Mesenchymal stem cell (in vitro differentiated cells and primary cell): ENCODE results near the gene CTSK.
A peak's percentile ranks its signal among the peaks of the same experiment; 100 is the strongest.

Experiments
- DNase-seq: peaks from one replicate; pipeline ENCODE4 v3.0.0-alpha.2; 2013
- H2AFZ ChIP-seq: one replicate; pipeline ENCODE4 v1.6.1; 2013; ENCODE audit warnings: low read depth, mild to moderate bottlenecking, control low read depth, inconsistent platforms, low read length, moderate library complexity
- H2AK5ac ChIP-seq: 2 replicates; pipeline ENCODE4 v1.6.1; 2013; ENCODE audit warnings: low read length, moderate library complexity, mild to moderate bottlenecking, inconsistent platforms; ENCODE audit not compliant: severe bottlenecking
- H2BK120ac ChIP-seq: one replicate; pipeline ENCODE4 v1.6.1; 2013; ENCODE audit warnings: low read depth, mild to moderate bottlenecking, inconsistent platforms, low read length, moderate library complexity
- H2BK12ac ChIP-seq, 2 experiments: one replicate each; pipeline ENCODE4 v1.6.1; 2013; ENCODE audit warnings: inconsistent platforms in 2 of 2, low read length in 2 of 2, mild to moderate bottlenecking in 2 of 2, moderate library complexity in 2 of 2, control low read depth in 1 of 2
- H2BK15ac ChIP-seq: one replicate; pipeline ENCODE4 v1.6.1; 2013; ENCODE audit warnings: mild to moderate bottlenecking, low read depth, inconsistent platforms; ENCODE audit not compliant: poor library complexity, severe bottlenecking
- H2BK5ac ChIP-seq: 2 replicates; pipeline ENCODE4 v1.6.1; 2013; ENCODE audit warnings: low read depth, mild to moderate bottlenecking, low read length, control low read depth, inconsistent platforms; ENCODE audit not compliant: poor library complexity, severe bottlenecking
- H3K14ac ChIP-seq, 2 experiments: one replicate each; pipeline ENCODE4 v1.6.1; 2013; ENCODE audit warnings: inconsistent platforms in 2 of 2, low read length in 2 of 2, control low read depth in 1 of 2, mild to moderate bottlenecking in 1 of 2, moderate library complexity in 1 of 2
- H3K18ac ChIP-seq, 2 experiments: one replicate each; pipeline ENCODE4 v1.6.1; 2013; ENCODE audit warnings: inconsistent platforms in 2 of 2, low read length in 2 of 2, control low read depth in 1 of 2, low read depth in 1 of 2, mild to moderate bottlenecking in 1 of 2
- H3K23ac ChIP-seq, 2 experiments: one replicate each; pipeline ENCODE4 v1.6.1; 2013; ENCODE audit warnings: inconsistent platforms in 2 of 2, low read length in 2 of 2, mild to moderate bottlenecking in 2 of 2, moderate library complexity in 2 of 2, control low read depth in 1 of 2
- H3K27ac ChIP-seq: 2 replicates; pipeline ENCODE4 v1.5.1; 2013; ENCODE audit warnings: mild to moderate bottlenecking, moderate library complexity, low read length, control low read depth, inconsistent platforms; ENCODE audit not compliant: poor library complexity, severe bottlenecking
- H3K27me3 ChIP-seq, 2 experiments: 2 replicates each; pipeline versions ENCODE4 v1.6.1 to v1.7.0; 2013; ENCODE audit warnings: low read length in 2 of 2, mild to moderate bottlenecking in 2 of 2, moderate library complexity in 2 of 2, control low read depth in 1 of 2, inconsistent platforms in 1 of 2; ENCODE audit not compliant: control insufficient read depth in 1 of 2, insufficient read depth in 1 of 2
- H3K36me3 ChIP-seq, 2 experiments: 2 replicates each; pipeline versions ENCODE4 v1.6.1 to v1.7.0; 2013; ENCODE audit warnings: low read length in 2 of 2, control low read depth in 1 of 2, inconsistent platforms in 1 of 2, low read depth in 1 of 2, mild to moderate bottlenecking in 1 of 2; ENCODE audit not compliant: insufficient read depth in 2 of 2, control insufficient read depth in 1 of 2
- H3K4ac ChIP-seq, 2 experiments: one replicate each; pipeline ENCODE4 v1.6.1; 2013; ENCODE audit warnings: inconsistent platforms in 2 of 2, low read length in 2 of 2, mild to moderate bottlenecking in 2 of 2, moderate library complexity in 2 of 2, control low read depth in 1 of 2, low read depth in 1 of 2
- H3K4me1 ChIP-seq: 2 replicates; pipeline ENCODE4 v1.6.1; 2013; ENCODE audit warnings: low read depth, low read length, control low read depth; ENCODE audit not compliant: control insufficient read depth, insufficient read depth
- H3K4me2 ChIP-seq: 2 replicates; pipeline ENCODE4 v1.6.1; 2013; ENCODE audit warnings: low read length, mild to moderate bottlenecking, inconsistent platforms; ENCODE audit not compliant: poor library complexity, severe bottlenecking
- H3K4me3 ChIP-seq, 2 experiments: 2 replicates each; pipeline versions ENCODE4 v1.5.1 to v1.7.0; 2013; ENCODE audit warnings: low read length in 2 of 2, mild to moderate bottlenecking in 2 of 2, control low read depth in 1 of 2, low read depth in 1 of 2; ENCODE audit not compliant: insufficient read depth in 1 of 2
- H3K79me1 ChIP-seq: replicated peaks from 2 replicates; pipeline ENCODE4 v1.6.1; 2013; ENCODE audit warnings: mild to moderate bottlenecking, control low read depth, low read length, inconsistent platforms; ENCODE audit not compliant: poor library complexity, severe bottlenecking
- H3K9ac ChIP-seq: 2 replicates; pipeline ENCODE4 v1.7.0; 2013; ENCODE audit warnings: mild to moderate bottlenecking, low read length, moderate library complexity
- H3K9me3 ChIP-seq: 2 replicates; pipeline ENCODE4 v1.7.0; 2013; ENCODE audit warnings: mild to moderate bottlenecking, low read length; ENCODE audit not compliant: control insufficient read depth
- H4K8ac ChIP-seq: one replicate; pipeline ENCODE4 v1.6.1; 2013; ENCODE audit warnings: inconsistent platforms, mild to moderate bottlenecking, low read length, moderate library complexity
- H4K91ac ChIP-seq: one replicate; pipeline ENCODE4 v1.6.1; 2013; ENCODE audit warnings: mild to moderate bottlenecking, low read length, inconsistent platforms
- WGBS: methylation state at CpG from one replicate; pipeline ENCODE4 v1.1.7; 2013; ENCODE audit warnings: mixed read lengths; 5-methylcytosine and 5-hydroxymethylcytosine counted together

CTSK gene

GRCh38 chr1:150829751-150830150 is 21.7 kb upstream of the CTSK start:
- Histone ChIP-seq H2BK15ac (no peak overlapping the region), H3K23ac (no peak overlapping the region)
- 97% methylated on average over 7 of the region's 7 CpGs for WGBS

GRCh38 chr1:150826299-150826698 is 18.2 kb upstream of the CTSK start:
- Histone ChIP-seq H4K8ac (no peak overlapping the region), H2BK5ac (no peak overlapping the region), H3K18ac (no peak overlapping the region), H2BK15ac (no peak overlapping the region), H3K4me2 (no peak overlapping the region), H2AFZ (no peak overlapping the region), H3K79me1 (peaks cover 3% of the 10 kb centered on the region), H3K27me3 (no peaks in the 10 kb centered on the region), H4K91ac (no peak overlapping the region), H3K9ac (no peak overlapping the region), H2BK12ac (no peak overlapping the region), H3K27ac (no peak overlapping the region), H3K14ac (no peak overlapping the region), H3K4ac (no peak overlapping the region), H3K4me1 (no peaks in the 10 kb centered on the region), H3K9me3 (no peaks in the 10 kb centered on the region), H3K4me3 (no peak overlapping the region), H2BK120ac (no peak overlapping the region), H3K36me3 (peaks cover 24 to 92% of the 10 kb centered on the region in 2 experiments), H3K23ac (no peak overlapping the region), H2AK5ac (no peak overlapping the region)
- WGBS, result 100% methylated on average over 1 of the region's 1 CpG
- no peak for DNase-seq

More at GRCh38 chr1:150829751-150830150, 21.7 kb upstream of the CTSK start:
- Histone ChIP-seq H3K14ac (no peak overlapping the region), H3K79me1 (peaks cover 6% of the 10 kb centered on the region), H3K27me3 (no peaks in the 10 kb centered on the region), H2AFZ (no peak overlapping the region), H2BK120ac (no peak overlapping the region), H3K4ac (no peak overlapping the region), H3K4me3 (no peak overlapping the region), H3K36me3 (peaks cover 24 to 98% of the 10 kb centered on the region in 2 experiments), H2BK12ac (no peak overlapping the region), H3K9ac (no peak overlapping the region), H2AK5ac (no peak overlapping the region), H2BK5ac (no peak overlapping the region), H4K91ac (no peak overlapping the region), H3K4me1 (no peaks in the 10 kb centered on the region), H3K27ac (no peak overlapping the region), H3K9me3 (no peaks in the 10 kb centered on the region), H3K18ac (no peak overlapping the region), H3K4me2 (no peak overlapping the region), H4K8ac (no peak overlapping the region)
- no peak for DNase-seq

GRCh38 chr1:150820730-150821512 is 12.9 kb upstream of the CTSK start:
- H3K9ac ChIP-seq, result no peak overlapping the region
- no peak overlapping the region for H2BK120ac ChIP-seq
- no peak overlapping the region for H2BK15ac ChIP-seq
- no peaks in the 10 kb centered on the region for H3K27me3 ChIP-seq
- peaks cover 13% of the 10 kb centered on the region for H3K79me1 ChIP-seq
- H3K23ac ChIP-seq, result no peak overlapping the region
- H3K36me3 ChIP-seq, result peaks cover 29 to 92% of the 10 kb centered on the region in 2 experiments
- WGBS, result 79% methylated on average over 5 of the region's 7 CpGs
- no peak overlapping the region for H3K27ac ChIP-seq
- H3K4me3 ChIP-seq, result no peak overlapping the region
- H2BK12ac ChIP-seq, result no peak overlapping the region
- H2AK5ac ChIP-seq, result no peak overlapping the region
- H4K91ac ChIP-seq, result no peak overlapping the region
- H2AFZ ChIP-seq, result no peak overlapping the region
- H3K9me3 ChIP-seq, result no peaks in the 10 kb centered on the region
- no peak overlapping the region for H3K4me2 ChIP-seq
- H2BK5ac ChIP-seq, result no peak overlapping the region
- H3K18ac ChIP-seq, result no peak overlapping the region
- H3K4ac ChIP-seq, result no peak overlapping the region
- DNase-seq, result peak; percentile 52
- H3K14ac ChIP-seq, result no peak overlapping the region
- no peak overlapping the region for H4K8ac ChIP-seq
- no peaks in the 10 kb centered on the region for H3K4me1 ChIP-seq

- Histone ChIP-seq H2AFZ (no peak overlapping the region), H3K4ac (no peak overlapping the region), H3K9ac (no peak overlapping the region), H2BK15ac (no peak overlapping the region), H4K91ac (no peak overlapping the region), H3K4me2 (no peak overlapping the region), H3K79me1 (peaks cover 14% of the 10 kb centered on the region), H3K23ac (no peak overlapping the region), H3K9me3 (no peaks in the 10 kb centered on the region), H3K18ac (no peak overlapping the region), H4K8ac (no peak overlapping the region), H3K27me3 (no peaks in the 10 kb centered on the region), H3K4me3 (no peak overlapping the region), H2BK120ac (no peak overlapping the region), H3K27ac (no peak overlapping the region), H3K14ac (no peak overlapping the region), H3K4me1 (no peaks in the 10 kb centered on the region), H2BK5ac (no peak overlapping the region), H2BK12ac (no peak overlapping the region), H3K36me3 (peaks cover 41 to 93% of the 10 kb centered on the region in 2 experiments), H2AK5ac (no peak overlapping the region)
- no peak for DNase-seq
- whole genome bisulfite sequencing, result no CpG with 5 or more reads among the region's 4 CpGs
Observed at GRCh38 chr1:150815871-150816270, 7.8 kb upstream of the CTSK start.
